Endothelial cell of umbilical vein (primary cell): ENCODE data around the gene COQ8A. TPM values are rescaled to one million over a fixed set of nuclear protein-coding genes. Genes with fewer than 3 reads are reported as not detected.

Experiments
- BruUV-seq: library from RNA; stranded (reverse); fragments of 400-500 nt; replicated peaks from 2 replicates; lab custom pipeline; 2021; lab: Mats Ljungman, UMichigan
- CTCF ChIA-PET: fragments of 300-600, 350-600 bp; sonication (Branson Sonifier 250); formaldehyde crosslinking; loops from one replicate; lab custom pipeline; 2021; ENCODE audit warnings: antibody characterized with exemption, inconsistent platforms; lab: Charles Lee
- POLR2A ChIA-PET: fragments of 300-600, 350-600 bp; sonication (Branson Sonifier 250); formaldehyde crosslinking; loops from one replicate; lab custom pipeline; 2021; ENCODE audit warnings: antibody characterized with exemption, inconsistent platforms; lab: Charles Lee
- DNase-seq: peaks from one replicate; pipeline ENCODE4 v3.0.0-alpha.2; 2011; ENCODE audit warnings: low read depth, low spot score
- FAIRE-seq: peaks from 2 replicates; lab custom pipeline; 2011; peaks lifted over from hg19 to GRCh38; lab: Jason Lieb, UNC
- H2AFZ ChIP-seq: 2 replicates; pipeline ENCODE4 v1.6.0; 2012; ENCODE audit warnings: low read depth, low read length, control low read depth, inconsistent platforms
- H3K27ac ChIP-seq: 2 replicates; pipeline ENCODE4 v1.5.1; 2011; ENCODE audit warnings: low read depth, mild to moderate bottlenecking, control low read depth, low read length, moderate library complexity; ENCODE audit not compliant: insufficient read depth
- H3K27me3 ChIP-seq, 2 experiments: 2 replicates each; pipeline versions ENCODE4 v1.6.0 to v1.6.1; 2011; ENCODE audit warnings: low read length in 2 of 2, mixed read lengths in 1 of 2; ENCODE audit not compliant: control insufficient read depth in 2 of 2, insufficient read depth in 2 of 2
- H3K36me3 ChIP-seq, 2 experiments: 2 replicates in 1 of 2; 3 replicates in 1 of 2; pipeline ENCODE4 v1.5.1; 2011; ENCODE audit warnings: low read length in 2 of 2, mild to moderate bottlenecking in 1 of 2, moderate library complexity in 1 of 2; ENCODE audit not compliant: control insufficient read depth in 2 of 2, insufficient read depth in 2 of 2; ENCODE audit errors: extremely low read depth in 1 of 2
- H3K4me1 ChIP-seq: 3 replicates; pipeline ENCODE4 v1.5.1; 2011; ENCODE audit warnings: mild to moderate bottlenecking, low read length; ENCODE audit not compliant: control insufficient read depth, insufficient read depth; ENCODE audit errors: extremely low read depth
- H3K4me2 ChIP-seq: 2 replicates; pipeline ENCODE4 v1.6.1; 2011; ENCODE audit warnings: low read length, control low read depth, mixed read lengths; ENCODE audit not compliant: insufficient read depth
- H3K4me3 ChIP-seq, 3 experiments: fragments of 200-600 bp in 1 of 3; sonication (generic), shearing (Covaris generic) in 1 of 3; replicated peaks in 1 of 3; 2 replicates each; pipeline ENCODE4 v1.5.1; 2011 to 2016; ENCODE audit warnings: control low read depth in 3 of 3, low read length in 3 of 3, mild to moderate bottlenecking in 2 of 3, inconsistent platforms in 1 of 3, low read depth in 1 of 3, moderate library complexity in 1 of 3; ENCODE audit not compliant: insufficient read depth in 1 of 3
- H3K79me2 ChIP-seq: 2 replicates; pipeline ENCODE4 v1.6.0; 2012; ENCODE audit warnings: low read length, inconsistent platforms; ENCODE audit not compliant: control insufficient read depth, insufficient read depth
- H3K9ac ChIP-seq: replicated peaks from 2 replicates; pipeline ENCODE3; 2011; ENCODE audit warnings: low read length, control low read depth; ENCODE audit not compliant: insufficient read depth; ENCODE audit errors: extremely low read depth
- H3K9me1 ChIP-seq: replicated peaks from 3 replicates; pipeline ENCODE4 v1.6.0; 2011; ENCODE audit warnings: mild to moderate bottlenecking, low read length; ENCODE audit not compliant: control insufficient read depth, insufficient read depth; ENCODE audit errors: extremely low read depth
- H3K9me3 ChIP-seq: replicated peaks from 2 replicates; pipeline ENCODE4 v1.5.1; 2012; ENCODE audit warnings: low read length, inconsistent platforms; ENCODE audit not compliant: control insufficient read depth, insufficient read depth
- H4K20me1 ChIP-seq: replicated peaks from 2 replicates; pipeline ENCODE3; 2011; ENCODE audit warnings: mild to moderate bottlenecking, low read length; ENCODE audit not compliant: control insufficient read depth, insufficient read depth; ENCODE audit errors: extremely low read depth
- CTCF ChIP-seq, 2 donors: IDR thresholded peaks; 1 replicate in 1 of 2; 2 replicates in 1 of 2; pipeline ENCODE4 v1.5.1; 2011; ENCODE audit warnings: low read length in 2 of 2, mild to moderate bottlenecking in 2 of 2, moderate library complexity in 2 of 2, control low read depth in 1 of 2, inconsistent platforms in 1 of 2, low read depth in 1 of 2; ENCODE audit not compliant: insufficient read depth in 1 of 2; ENCODE audit errors: extremely low read depth in 1 of 2
- EZH2 ChIP-seq: IDR thresholded peaks from 2 replicates; pipeline ENCODE4 v1.6.1; 2012; ENCODE audit warnings: borderline replicate concordance, low read depth, mild to moderate bottlenecking, moderate library complexity, low read length, inconsistent platforms; ENCODE audit not compliant: severe bottlenecking
- FOS ChIP-seq: IDR thresholded peaks from 2 replicates; pipeline ENCODE4 v1.6.1; 2011; ENCODE audit warnings: mild to moderate bottlenecking, low read length, moderate library complexity, borderline replicate concordance; ENCODE audit not compliant: insufficient read depth
- GATA2 ChIP-seq: IDR thresholded peaks from 2 replicates; pipeline ENCODE4 v1.7.0; 2011; ENCODE audit warnings: low read depth, mild to moderate bottlenecking, moderate library complexity, mixed read lengths, low read length; ENCODE audit not compliant: insufficient read length, insufficient read depth
- MAX ChIP-seq: IDR thresholded peaks from 2 replicates; pipeline ENCODE4 v1.6.1; 2011; ENCODE audit not compliant: insufficient read depth, insufficient read length
- MYC ChIP-seq: IDR thresholded peaks from one replicate; pipeline ENCODE4 v1.6.1; 2011; ENCODE audit warnings: mild to moderate bottlenecking, low read depth, low read length
- POLR2A ChIP-seq: IDR thresholded peaks from 2 replicates; pipeline ENCODE4 v1.6.1; 2012; ENCODE audit warnings: low read depth, mild to moderate bottlenecking, control low read depth, low read length
- dilution Hi-C: fragments of 300-500 bp; cut with MboI; formaldehyde crosslinking; loops from one replicate; pipeline ENCODE4 v1.15.0; 2019; ENCODE audit warnings: low sequenced_read_pairs; ENCODE audit not compliant: extremely low pct_ligation_motif_present
- intact Hi-C: fragments of 100-400 bp; cut with micrococcal nuclease; formaldehyde crosslinking; loops from one replicate; pipeline ENCODE4 v1.10.0; 2022
- polyA plus RNA-seq, 4 experiments: library from polyadenylated mRNA; depleted of rRNA in 3 of 4; stranded (reverse) in 3 of 4; unstranded in 1 of 4; fragments of >200 nt; gene quantifications; 2 replicates each; pipeline versions ENCODE4 v1.2.1 to v1.2.3, GENCODE V29; 2011 to 2012; ENCODE audit warnings: missing spikeins in 1 of 4
- total RNA-seq: library from RNA; stranded (reverse); gene quantifications from 2 replicates; pipeline ENCODE4 v1.2.3, GENCODE V29; 2021

COQ8A gene
- total and polyA plus RNA-seq, 2 donors (not counting 3 experiments of a cell fraction or from before 2014, with no cell fraction given): 6.8 to 9.4 TPM

- Histone ChIP-seq H3K4me3 (no peak overlapping the region), H2AFZ (no peak overlapping the region), H3K4me2 (no peak overlapping the region), H3K9ac (no peak overlapping the region), H3K36me3 (no peaks in the 10 kb centered on the region), H3K27ac (no peak overlapping the region), H3K9me1 (no peaks in the 10 kb centered on the region), H3K79me2 (no peaks in the 10 kb centered on the region), H4K20me1 (no peaks in the 10 kb centered on the region), H3K4me1 (peaks cover 8% of the 10 kb centered on the region), H3K27me3 (no peaks in the 10 kb centered on the region), H3K9me3 (no peaks in the 10 kb centered on the region)
- FAIRE-seq (no peak), DNase-seq (no peak)
- TF ChIP-seq POLR2A (no peak), MAX (no peak), EZH2 (no peak), MYC (no peak)
- ChIA-PET CTCF (no interaction called here), POLR2A (interaction anchor here (0.5 kb wide), 1 partner anchor 170 kb away, joined by 14 read pairs; no protein-coding TSS in a partner anchor)
- dilution Hi-C loops: no loop called here
- intact Hi-C loops: loop anchor here (5.0 kb wide), 1 partner anchor 258 kb away; no protein-coding TSS in a partner anchor
- no TSS peak for BruUV-seq
Measured at GRCh38 chr1:226890331-226891108, 49.6 kb upstream of the COQ8A start.

GRCh38 chr1:226891346-226891745 lies 48.7 kb upstream of the COQ8A start:
- TF ChIP-seq MYC (no peak), EZH2 (no peak), FOS (no peak), GATA2 (no peak), CTCF (IDR thresholded peaks at IDR 0.05; ENCODE audit: extremely low read depth in 1 of 2, insufficient read depth in 1 of 2, low read depth in 1 of 2, low read length in 2 of 2) (no peak), MAX (no peak)
- H2AFZ ChIP-seq: no peak overlapping the region
- BruUV-seq: no TSS peak
- peaks cover 0 to 1% of the 10 kb centered on the region in 2 experiments for H3K36me3 ChIP-seq
- intact Hi-C loops (loop anchor here (5.0 kb wide), 1 partner anchor 259 kb away; no protein-coding TSS in a partner anchor), dilution Hi-C loops (no loop called here)
- ChIA-PET POLR2A (no interaction called here), CTCF (interaction anchor here (0.7 kb wide), 1 partner anchor 557 kb away, joined by 3 read pairs; no protein-coding TSS in a partner anchor)
- no peak overlapping the region for H3K4me2 ChIP-seq
- H3K9me1 ChIP-seq: no peaks in the 10 kb centered on the region
- DNase-seq (no peak), FAIRE-seq (no peak)
- no peaks in the 10 kb centered on the region for H4K20me1 ChIP-seq
- no peaks in the 10 kb centered on the region for H3K27me3 ChIP-seq
- H3K4me1 ChIP-seq: peaks cover 8% of the 10 kb centered on the region
- no peaks in the 10 kb centered on the region for H3K9me3 ChIP-seq
- H3K27ac ChIP-seq: no peak overlapping the region
- no peak overlapping the region for H3K4me3 ChIP-seq
- no peaks in the 10 kb centered on the region for H3K79me2 ChIP-seq
- H3K9ac ChIP-seq: no peak overlapping the region
